GM19351 (cell line): ENCODE measurements around the gene SDK1.

Source experiments
- ATAC-seq: cut with Tn5 transposase; IDR thresholded peaks from one replicate; pipeline ENCODE4 v1.9.1; 2021; ENCODE audit warnings: mild to moderate bottlenecking, moderate library complexity; ENCODE audit not compliant: unreplicated experiment

The SDK1 gene

GRCh38 chr7:3336042-3336665 is 35.1 kb downstream of the SDK1 start:
- ATAC-seq = no peak

DNA sequence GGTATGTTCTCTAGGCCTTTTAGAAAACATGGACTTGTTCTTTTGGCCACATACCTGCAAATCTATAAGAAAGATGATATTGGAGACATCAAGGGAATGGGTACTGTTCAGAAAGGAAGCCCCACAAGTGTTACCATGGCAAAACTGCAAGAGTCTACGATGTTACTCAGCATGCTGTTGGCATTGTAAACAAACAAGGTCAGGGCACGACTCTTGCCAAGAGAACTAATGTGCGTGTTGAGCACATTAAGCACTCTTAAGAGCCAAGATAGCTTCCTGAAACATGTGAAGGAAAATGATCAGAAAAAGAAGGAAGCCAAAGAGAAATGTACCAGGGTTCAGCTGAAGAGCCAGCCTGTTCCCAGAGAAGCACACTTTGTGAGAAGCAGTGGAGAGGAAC is 37.1 kb downstream of the SDK1 start:
- no peak for ATAC-seq

DNA sequence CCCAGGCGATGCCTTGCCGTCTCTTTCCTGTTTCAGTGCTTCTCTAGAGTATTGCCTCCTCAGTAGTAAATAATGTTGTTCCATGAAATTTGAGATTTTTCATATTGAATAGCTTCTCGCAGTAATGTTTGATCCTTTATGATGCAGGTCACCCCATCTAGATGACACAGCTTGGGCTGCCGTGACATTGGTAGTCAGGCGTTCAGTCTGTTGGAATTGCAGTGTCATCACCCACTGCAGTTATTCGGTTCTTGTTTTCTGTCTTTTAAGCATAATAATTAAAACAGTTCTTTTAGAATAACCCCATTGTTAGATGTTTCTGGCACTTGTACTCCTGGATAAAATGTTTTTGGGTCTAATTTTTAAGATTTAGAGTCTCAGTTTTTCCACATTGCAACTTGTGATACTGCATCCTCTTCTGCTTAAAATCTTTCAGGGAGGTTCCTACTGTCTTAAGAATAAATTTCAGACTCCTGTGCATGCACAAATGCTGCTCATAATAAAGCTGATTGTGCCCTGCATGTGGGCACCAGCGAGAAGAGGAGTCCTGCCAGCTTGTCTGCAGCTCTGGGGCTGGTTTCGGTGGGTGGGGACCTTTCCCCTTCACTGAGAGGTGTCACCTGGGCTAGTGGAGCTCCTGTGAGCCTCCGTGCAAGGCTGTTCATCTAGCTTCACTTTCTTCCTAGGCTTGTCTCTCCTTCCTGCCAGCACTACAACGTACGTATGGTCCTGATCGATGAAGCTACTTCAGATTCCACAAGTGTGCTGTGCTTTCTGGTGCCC is 44.8 kb downstream of the SDK1 start:
- no peak for ATAC-seq

DNA sequence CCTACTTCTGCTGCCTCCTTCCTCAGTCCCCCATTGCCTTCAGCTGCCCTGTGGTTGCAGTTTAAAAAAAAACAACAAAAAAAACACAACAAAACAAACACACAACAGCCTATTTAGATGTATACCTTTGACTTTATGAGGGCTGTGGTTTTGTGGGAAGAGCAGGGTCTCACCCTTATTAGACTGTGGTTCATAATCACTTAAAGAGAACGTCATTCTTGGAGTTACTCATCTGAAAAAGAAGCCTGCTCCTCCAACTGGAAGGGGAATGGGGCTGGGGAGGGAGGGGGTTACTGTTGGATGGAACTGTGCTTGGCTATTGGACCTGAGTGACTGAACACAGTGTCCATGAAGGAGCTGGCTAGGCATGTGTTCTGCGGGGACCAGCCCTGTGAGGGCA is 48.1 kb downstream of the SDK1 start:
- ATAC-seq = no peak

- no peak for ATAC-seq
These were observed 55.1 kb downstream of the SDK1 start for GRCh38 chr7:3356173-3356572.

DNA sequence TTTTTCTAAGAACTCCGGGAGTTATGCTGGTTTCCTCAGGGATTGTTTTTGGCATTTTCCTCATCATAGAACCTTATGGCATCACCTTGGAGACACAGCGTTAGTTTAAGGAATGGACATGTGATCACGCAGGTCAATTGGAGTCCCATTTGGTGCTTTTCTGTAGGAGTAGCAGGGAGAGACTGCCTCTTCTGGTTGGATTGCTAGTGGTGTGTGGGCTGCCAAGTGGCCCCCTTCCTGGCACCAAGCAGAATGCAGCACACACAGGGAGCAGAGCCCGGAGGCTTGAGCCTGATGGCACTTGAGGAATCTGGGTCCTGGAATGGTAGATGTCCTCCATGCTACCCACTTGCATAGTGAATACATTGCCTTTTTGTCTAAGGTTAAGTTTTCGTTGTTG is 57.9 kb downstream of the SDK1 start:
- no peak for ATAC-seq

DNA sequence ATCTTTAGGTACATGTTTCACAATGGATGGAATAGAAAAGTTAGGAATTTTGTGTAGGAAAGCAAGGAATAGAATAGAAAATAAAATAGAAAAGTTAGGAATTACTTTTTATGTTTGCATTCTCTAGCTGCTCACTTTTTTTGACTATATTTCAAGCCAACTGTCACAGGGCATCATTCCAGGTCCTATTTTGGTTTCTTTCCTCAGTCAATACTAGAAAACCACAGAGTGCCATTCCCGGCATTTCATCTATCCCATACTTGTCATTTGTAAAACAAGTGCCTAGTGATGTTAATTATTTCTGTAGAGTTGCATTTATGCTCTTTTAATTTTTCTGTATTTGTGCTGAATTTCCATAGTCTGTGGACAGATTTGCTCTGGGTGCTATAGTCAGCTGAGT is 66.2 kb downstream of the SDK1 start:
- no peak for ATAC-seq

GRCh38 chr7:3370068-3370830 is 69.2 kb downstream of the SDK1 start:
- no peak for ATAC-seq

- no peak for ATAC-seq
These were observed 69.9 kb downstream of the SDK1 start for GRCh38 chr7:3370921-3371320.

- no peak for ATAC-seq
These were observed 70.5 kb downstream of the SDK1 start for GRCh38 chr7:3371601-3372000.

DNA sequence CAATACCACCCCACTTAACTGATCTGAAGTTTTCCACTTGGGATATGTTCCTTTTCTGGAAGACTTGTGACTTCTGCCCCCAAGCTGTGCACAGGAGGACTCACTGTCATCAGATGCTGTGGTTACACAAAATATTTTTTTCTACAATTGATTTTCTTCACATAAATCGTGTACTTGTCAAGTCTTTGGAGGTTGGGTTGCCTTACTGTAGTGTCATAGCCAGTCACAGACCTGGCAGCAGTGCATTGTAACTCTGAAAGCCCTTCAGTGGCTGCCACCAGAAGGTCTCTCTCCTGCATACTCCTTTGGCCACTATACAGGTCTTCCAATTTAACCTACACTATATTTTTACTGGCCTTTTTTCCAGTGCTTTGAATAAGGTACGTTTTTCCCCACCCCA is 73.2 kb downstream of the SDK1 start:
- no peak for ATAC-seq

DNA sequence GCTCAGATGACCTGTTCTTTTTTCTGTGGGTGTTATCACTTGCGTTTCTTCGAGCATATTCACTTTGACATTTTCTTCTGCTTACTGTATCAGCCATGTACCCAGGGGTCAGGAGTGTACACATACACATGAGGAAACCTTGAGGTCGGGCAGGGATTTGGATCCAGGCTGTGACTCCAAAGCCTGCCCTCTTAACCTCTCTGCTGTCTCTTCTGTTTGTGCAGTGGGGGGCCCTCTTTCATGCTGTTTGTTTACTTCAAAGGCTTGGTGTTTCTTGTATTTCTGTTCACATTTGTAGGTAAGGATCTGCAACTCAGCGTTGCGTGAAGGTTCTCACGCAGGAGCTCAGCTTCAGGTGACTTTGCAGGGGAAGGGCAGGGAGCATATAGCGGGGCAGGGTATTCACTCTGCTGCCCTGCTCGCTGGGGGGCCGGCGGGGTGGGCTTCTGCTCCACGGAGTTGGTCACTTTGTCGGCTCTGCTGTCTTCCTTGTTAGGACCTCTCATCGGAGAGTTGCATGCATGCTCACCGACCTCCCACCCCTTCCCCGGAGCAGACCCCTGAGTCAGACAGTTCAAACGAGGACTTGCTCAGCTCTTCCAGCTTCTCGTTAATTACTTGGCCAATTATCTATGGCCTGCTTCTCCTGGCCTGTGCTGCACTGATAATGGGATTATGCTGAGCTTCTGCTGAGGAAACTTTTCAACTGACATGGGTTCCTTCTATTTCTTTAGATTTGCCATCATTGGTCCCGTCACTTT is 77.5 kb downstream of the SDK1 start:
- ATAC-seq = no peak

GRCh38 chr7:3380034-3380433 is 79.0 kb downstream of the SDK1 start:
- no peak for ATAC-seq

- ATAC-seq = no peak
These were observed 80.0 kb downstream of the SDK1 start for GRCh38 chr7:3380886-3381685.

GRCh38 chr7:3386423-3387190 is 85.6 kb downstream of the SDK1 start:
- no peak for ATAC-seq

GRCh38 chr7:3393862-3394261 is 92.8 kb downstream of the SDK1 start:
- ATAC-seq = no peak

GRCh38 chr7:3397324-3397723 is 96.3 kb downstream of the SDK1 start:
- ATAC-seq = no peak

GRCh38 chr7:3399858-3400257 is 98.8 kb downstream of the SDK1 start:
- peak; percentile 73 for ATAC-seq

DNA sequence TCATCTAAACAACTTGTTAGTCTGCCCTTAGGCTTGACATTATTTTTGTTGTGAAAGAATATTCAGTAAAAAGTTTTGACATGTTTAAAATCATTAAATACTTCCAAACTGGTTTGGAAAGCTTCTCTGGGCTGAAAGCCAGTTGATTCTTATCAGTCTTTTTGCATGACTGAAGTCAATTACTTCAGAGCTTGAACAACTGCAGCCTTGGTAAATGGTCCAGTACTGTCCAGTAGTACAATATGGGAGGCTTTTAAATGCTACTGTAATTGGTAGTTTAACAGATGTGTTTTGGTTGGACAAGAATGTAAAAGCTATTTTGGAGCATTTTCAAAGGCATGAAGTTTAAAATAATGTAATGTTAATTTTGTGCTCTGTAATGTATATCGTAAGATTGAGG is 103.4 kb downstream of the SDK1 start:
- ATAC-seq = no peak
